GM23338 (cell line): ENCODE measurements around the gene EML4. TPM values are rescaled to one million over a fixed set of nuclear protein-coding genes. Genes with fewer than 3 reads are reported as not detected.

Experiments
- ATAC-seq: fragments of 200-7000 bp; cut with Tn5 transposase; 3 replicates; pipeline ENCODE4 v1.9.1; 2020
- DNase-seq: peaks from one replicate; pipeline ENCODE4 v3.0.0-alpha.2; 2015; ENCODE audit warnings: low spot score
- H2AFZ ChIP-seq: fragments of 200-600 bp; sonication (generic); 2 replicates; pipeline ENCODE4 v1.8.0; 2016; ENCODE audit warnings: antibody characterized with exemption, mild to moderate bottlenecking, moderate library complexity
- H3F3A ChIP-seq: fragments of 200-600 bp; sonication (generic); replicated peaks from 2 replicates; pipeline ENCODE4 v1.8.0; 2017; ENCODE audit warnings: antibody characterized with exemption, mixed run types, low read depth
- H3K27ac ChIP-seq: fragments of 200-600 bp; sonication (generic); 2 replicates; pipeline ENCODE4 v1.6.1; 2016; ENCODE audit warnings: low read depth
- H3K27me3 ChIP-seq: fragments of 200-600 bp; sonication (generic); 2 replicates; pipeline ENCODE4 v1.8.0; 2016; ENCODE audit warnings: mild to moderate bottlenecking, mixed run types, moderate library complexity; ENCODE audit not compliant: insufficient read depth
- H3K36me3 ChIP-seq: fragments of 200-600 bp; sonication (generic); 2 replicates; pipeline ENCODE4 v1.8.0; 2016; ENCODE audit warnings: mild to moderate bottlenecking; ENCODE audit not compliant: insufficient read depth
- H3K4me1 ChIP-seq: fragments of 200-600 bp; sonication (generic); 2 replicates; pipeline ENCODE4 v1.8.0; 2016; ENCODE audit warnings: mild to moderate bottlenecking, moderate library complexity; ENCODE audit not compliant: insufficient read depth
- H3K4me2 ChIP-seq: fragments of 200-600 bp; sonication (generic); 2 replicates; pipeline ENCODE4 v1.7.1; 2017; ENCODE audit warnings: mixed run types
- H3K4me3 ChIP-seq: fragments of 200-600 bp; sonication (generic); 2 replicates; pipeline ENCODE4 v1.6.1; 2016; ENCODE audit warnings: mixed run types
- H3K79me2 ChIP-seq: fragments of 200-600 bp; sonication (generic); replicated peaks from 2 replicates; pipeline ENCODE4 v1.8.0; 2017; ENCODE audit warnings: mild to moderate bottlenecking; ENCODE audit not compliant: insufficient read depth
- H3K9me2 ChIP-seq: fragments of 200-600 bp; sonication (generic); 2 replicates; pipeline ENCODE4 v1.8.0; 2017; ENCODE audit not compliant: insufficient read depth
- H4K20me1 ChIP-seq: fragments of 200-600 bp; sonication (generic); replicated peaks from 2 replicates; pipeline ENCODE4 v1.8.0; 2017; ENCODE audit warnings: mild to moderate bottlenecking; ENCODE audit not compliant: insufficient read depth
- H3K27ac Mint-ChIP-seq: 2 replicates; pipeline ENCODE4 v1.8.0; 2020; ENCODE audit warnings: inconsistent platforms, mild to moderate bottlenecking, moderate library complexity, mixed read lengths
- H3K27me3 Mint-ChIP-seq: 3 replicates; pipeline ENCODE4 v1.8.0; 2022; ENCODE audit warnings: low read depth, mild to moderate bottlenecking, moderate library complexity, mixed read lengths, inconsistent platforms; ENCODE audit not compliant: insufficient read depth, poor library complexity
- H3K36me3 Mint-ChIP-seq: 3 replicates; pipeline ENCODE4 v1.8.0; 2021; ENCODE audit warnings: low read depth, mild to moderate bottlenecking, inconsistent platforms, moderate library complexity, mixed read lengths
- H3K4me1 Mint-ChIP-seq: 3 replicates; pipeline ENCODE4 v1.8.0; 2020; ENCODE audit warnings: mild to moderate bottlenecking, inconsistent platforms, mixed read lengths
- H3K4me3 Mint-ChIP-seq: 3 replicates; pipeline ENCODE4 v1.8.0; 2021; ENCODE audit warnings: moderate library complexity, mild to moderate bottlenecking, inconsistent platforms, mixed read lengths
- H3K9me3 Mint-ChIP-seq: 3 replicates; pipeline ENCODE4 v1.8.0; 2020; ENCODE audit warnings: moderate library complexity, mild to moderate bottlenecking, inconsistent platforms, mixed read lengths
- EZH2 ChIP-seq: fragments of 200-600 bp; sonication (generic); IDR thresholded peaks from one replicate; pipeline ENCODE4 v1.8.0; 2017; ENCODE audit warnings: antibody characterized with exemption, mild to moderate bottlenecking, low read depth; ENCODE audit not compliant: unreplicated experiment
- EZH2phosphoT487 ChIP-seq: fragments of 200-600 bp; sonication (generic); IDR thresholded peaks from one replicate; pipeline ENCODE4 v1.8.1; 2018; ENCODE audit warnings: antibody characterized with exemption; ENCODE audit not compliant: unreplicated experiment
- JUNB ChIP-seq: IDR thresholded peaks from one replicate; pipeline ENCODE4 v1.6.1; 2016; ENCODE audit warnings: antibody characterized with exemption; ENCODE audit not compliant: unreplicated experiment
- NANOG ChIP-seq: IDR thresholded peaks from 2 replicates; pipeline ENCODE4 v1.6.1; 2016; ENCODE audit warnings: antibody characterized with exemption, borderline replicate concordance
- POLR2AphosphoS5 ChIP-seq: IDR thresholded peaks from 2 replicates; pipeline ENCODE4 v1.6.1; 2016; ENCODE audit warnings: antibody characterized with exemption, low read depth
- ZNF114 ChIP-seq: fragments of 250-450 bp; sonication (Bioruptor Pico); IDR thresholded peaks from 2 replicates; pipeline ENCODE4 v1.5.0; 2020; ENCODE audit warnings: mild to moderate bottlenecking, moderate library complexity
- ZNF331 ChIP-seq: fragments of 250-450 bp; sonication (Bioruptor Pico); IDR thresholded peaks from 2 replicates; pipeline ENCODE4 v1.5.0; 2020; ENCODE audit warnings: low read depth, mild to moderate bottlenecking, moderate library complexity
- polyA plus RNA-seq: library from polyadenylated mRNA; unstranded; fragments of >200 nt; fragmentation: Nextera tagmentation; extraction: Ambion mirVana; gene quantifications from 2 replicates; pipeline ENCODE4 v1.2.1, GENCODE V29; 2016
- total RNA-seq: library from RNA; depleted of rRNA; stranded (reverse); fragments of >200 nt; shearing (Covaris generic); gene quantifications from 2 replicates; pipeline ENCODE4 v1.2.3, GENCODE V29; 2014
- TF ChIP-seq, protein P1 (sequence below): IDR thresholded peaks from 2 replicates; pipeline ENCODE4 v1.6.1; 2016; ENCODE audit warnings: antibody characterized with exemption
- TF ChIP-seq, protein P2 (sequence below): IDR thresholded peaks from one replicate; pipeline ENCODE4 v1.6.1; 2018; ENCODE audit warnings: antibody characterized with exemption; ENCODE audit not compliant: unreplicated experiment

EML4 gene
- total and polyA plus RNA-seq, 2 experiments from 2014 or later = 65.3 to 115 TPM

- Mint-ChIP-seq H3K4me1 (peaks cover 4% of the 10 kb centered on the region), H3K36me3 (no peaks in the 10 kb centered on the region), H3K4me3 (no peak overlapping the region), H3K9me3 (no peaks in the 10 kb centered on the region), H3K27ac (no peak overlapping the region), H3K27me3 (peaks cover 6% of the 10 kb centered on the region)
- Histone ChIP-seq H4K20me1 (no peaks in the 10 kb centered on the region), H3K4me1 (peaks cover 4% of the 10 kb centered on the region; the same call in 1 of the 2 replicates), H3K4me3 (no peak overlapping the region), H3F3A (no peaks in the 10 kb centered on the region), H3K9me2 (no peaks in the 10 kb centered on the region), H2AFZ (no peak overlapping the region), H3K27me3 (no peaks in the 10 kb centered on the region), H3K36me3 (no peaks in the 10 kb centered on the region), H3K4me2 (no peak overlapping the region), H3K27ac (no peak overlapping the region), H3K79me2 (no peaks in the 10 kb centered on the region)
- no peak for ATAC-seq
- no peak for TF ChIP-seq NANOG
- TF ChIP-seq JUNB = no peak
- no peak for TF ChIP-seq EZH2phosphoT487
- TF ChIP-seq, protein P1, sequence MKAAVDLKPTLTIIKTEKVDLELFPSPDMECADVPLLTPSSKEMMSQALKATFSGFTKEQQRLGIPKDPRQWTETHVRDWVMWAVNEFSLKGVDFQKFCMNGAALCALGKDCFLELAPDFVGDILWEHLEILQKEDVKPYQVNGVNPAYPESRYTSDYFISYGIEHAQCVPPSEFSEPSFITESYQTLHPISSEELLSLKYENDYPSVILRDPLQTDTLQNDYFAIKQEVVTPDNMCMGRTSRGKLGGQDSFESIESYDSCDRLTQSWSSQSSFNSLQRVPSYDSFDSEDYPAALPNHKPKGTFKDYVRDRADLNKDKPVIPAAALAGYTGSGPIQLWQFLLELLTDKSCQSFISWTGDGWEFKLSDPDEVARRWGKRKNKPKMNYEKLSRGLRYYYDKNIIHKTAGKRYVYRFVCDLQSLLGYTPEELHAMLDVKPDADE = no peak
- TF ChIP-seq, protein P2, sequence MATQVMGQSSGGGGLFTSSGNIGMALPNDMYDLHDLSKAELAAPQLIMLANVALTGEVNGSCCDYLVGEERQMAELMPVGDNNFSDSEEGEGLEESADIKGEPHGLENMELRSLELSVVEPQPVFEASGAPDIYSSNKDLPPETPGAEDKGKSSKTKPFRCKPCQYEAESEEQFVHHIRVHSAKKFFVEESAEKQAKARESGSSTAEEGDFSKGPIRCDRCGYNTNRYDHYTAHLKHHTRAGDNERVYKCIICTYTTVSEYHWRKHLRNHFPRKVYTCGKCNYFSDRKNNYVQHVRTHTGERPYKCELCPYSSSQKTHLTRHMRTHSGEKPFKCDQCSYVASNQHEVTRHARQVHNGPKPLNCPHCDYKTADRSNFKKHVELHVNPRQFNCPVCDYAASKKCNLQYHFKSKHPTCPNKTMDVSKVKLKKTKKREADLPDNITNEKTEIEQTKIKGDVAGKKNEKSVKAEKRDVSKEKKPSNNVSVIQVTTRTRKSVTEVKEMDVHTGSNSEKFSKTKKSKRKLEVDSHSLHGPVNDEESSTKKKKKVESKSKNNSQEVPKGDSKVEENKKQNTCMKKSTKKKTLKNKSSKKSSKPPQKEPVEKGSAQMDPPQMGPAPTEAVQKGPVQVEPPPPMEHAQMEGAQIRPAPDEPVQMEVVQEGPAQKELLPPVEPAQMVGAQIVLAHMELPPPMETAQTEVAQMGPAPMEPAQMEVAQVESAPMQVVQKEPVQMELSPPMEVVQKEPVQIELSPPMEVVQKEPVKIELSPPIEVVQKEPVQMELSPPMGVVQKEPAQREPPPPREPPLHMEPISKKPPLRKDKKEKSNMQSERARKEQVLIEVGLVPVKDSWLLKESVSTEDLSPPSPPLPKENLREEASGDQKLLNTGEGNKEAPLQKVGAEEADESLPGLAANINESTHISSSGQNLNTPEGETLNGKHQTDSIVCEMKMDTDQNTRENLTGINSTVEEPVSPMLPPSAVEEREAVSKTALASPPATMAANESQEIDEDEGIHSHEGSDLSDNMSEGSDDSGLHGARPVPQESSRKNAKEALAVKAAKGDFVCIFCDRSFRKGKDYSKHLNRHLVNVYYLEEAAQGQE = no peak
- no peak for TF ChIP-seq ZNF114
- no peak for DNase-seq
Observed at GRCh38 chr2:42372474-42373200, 203.5 kb downstream of the EML4 start.

GRCh38 chr2:42376758-42377157 lies 207.6 kb downstream of the EML4 start:
- ATAC-seq (peak; percentile 56), DNase-seq (no peak)
- H3K27ac ChIP-seq = no peak overlapping the region
- H3F3A ChIP-seq = no peaks in the 10 kb centered on the region
- H4K20me1 ChIP-seq = no peaks in the 10 kb centered on the region
- H3K27me3 Mint-ChIP-seq = peaks cover 7% of the 10 kb centered on the region
- H3K27ac Mint-ChIP-seq = no peak overlapping the region; the same call in 1 of the 2 replicates
- H3K4me1 ChIP-seq = no peaks in the 10 kb centered on the region
- no peak overlapping the region for H3K4me3 Mint-ChIP-seq
- no peaks in the 10 kb centered on the region for H3K9me2 ChIP-seq
- no peak overlapping the region for H3K4me2 ChIP-seq
- H3K36me3 ChIP-seq = no peaks in the 10 kb centered on the region
- H2AFZ ChIP-seq = no peak overlapping the region
- H3K9me3 Mint-ChIP-seq = no peaks in the 10 kb centered on the region
- no peaks in the 10 kb centered on the region; the same call in 2 of the 3 replicates for H3K4me1 Mint-ChIP-seq
- H3K36me3 Mint-ChIP-seq = no peaks in the 10 kb centered on the region
- H3K27me3 ChIP-seq = no peaks in the 10 kb centered on the region
- no peak overlapping the region for H3K4me3 ChIP-seq
- H3K79me2 ChIP-seq = no peaks in the 10 kb centered on the region
- TF ChIP-seq, protein P1 = no peak
- no peak for TF ChIP-seq JUNB
- TF ChIP-seq ZNF331 (CRISPR knock-in tag) = no peak
- TF ChIP-seq POLR2AphosphoS5 = no peak
- TF ChIP-seq NANOG = no peak
- TF ChIP-seq EZH2phosphoT487 = no peak
- no peak for TF ChIP-seq EZH2
- TF ChIP-seq, protein P2 = no peak
